Dendritic cell treated with granulocyte-macrophage colony-stimulating factor and Interleukin-4, amounts not matched to agents 40 ng/mL and 50 ng/mL, for 4 days (primary cell): ENCODE data around the gene VAMP5.
"Not testable (repeated sequence)": the region's sequence is repeated elsewhere in the genome, so short reads cannot be mapped to it uniquely, and the experiment has no call there.

Experiments used
- H3K27ac Mint-ChIP-seq: one replicate; pipeline ENCODE4 v1.8.0; 2022; ENCODE audit warnings: mild to moderate bottlenecking, mixed read lengths
- H3K27me3 Mint-ChIP-seq: one replicate; pipeline ENCODE4 v1.8.0; 2022; ENCODE audit warnings: mild to moderate bottlenecking, mixed read lengths
- H3K36me3 Mint-ChIP-seq: one replicate; pipeline ENCODE4 v1.8.0; 2022; ENCODE audit warnings: low read depth, mixed read lengths
- H3K4me1 Mint-ChIP-seq: one replicate; pipeline ENCODE4 v1.8.0; 2022; ENCODE audit warnings: low read depth, mixed read lengths
- H3K4me3 Mint-ChIP-seq: one replicate; pipeline ENCODE4 v1.8.0; 2022; ENCODE audit warnings: mild to moderate bottlenecking, moderate library complexity, mixed read lengths
- H3K9me3 Mint-ChIP-seq: one replicate; pipeline ENCODE4 v1.8.0; 2022; ENCODE audit warnings: mixed read lengths
- intact Hi-C: fragments of 100-400 bp; cut with micrococcal nuclease; formaldehyde crosslinking; loops from one replicate; pipeline ENCODE4 v1.15.0; 2022

The VAMP5 gene

GRCh38 chr2:85560403-85560726 lies 23.9 kb upstream of the VAMP5 start:
- not testable (repeated sequence) for H3K27me3 Mint-ChIP-seq, H3K9me3 Mint-ChIP-seq
- peak overlapping the region; percentile 97 for H3K4me3 Mint-ChIP-seq
- H3K27ac Mint-ChIP-seq, result peak overlapping the region; percentile 99
- H3K36me3 Mint-ChIP-seq, result peaks cover 45% of the 10 kb centered on the region
- H3K4me1 Mint-ChIP-seq, result peaks cover 50% of the 10 kb centered on the region
- intact Hi-C loops, result loop anchor here (2.0 kb wide), 1 partner anchor 18 kb away; no protein-coding TSS in a partner anchor

- Mint-ChIP-seq H3K36me3 (peaks cover 40% of the 10 kb centered on the region), H3K9me3 (no peaks in the 10 kb centered on the region), H3K27me3 (no peaks in the 10 kb centered on the region), H3K4me1 (peaks cover 55% of the 10 kb centered on the region), H3K27ac (peak overlapping the region; percentile 99), H3K4me3 (peak overlapping the region; percentile 97)
- intact Hi-C loops, result loop anchor here (1.0 to 2.0 kb wide), 2 partner anchors 18 to 41 kb away; partner anchors contain the start of gene TMEM150A
Measured at GRCh38 chr2:85560812-85561279, 23.4 kb upstream of the VAMP5 start.

- H3K4me3 Mint-ChIP-seq, result peak within 1 kb of the TSS; percentile 97
- peak within 1 kb of the TSS; percentile 99 for H3K27ac Mint-ChIP-seq
- intact Hi-C loops, result loop anchor here (1.0 to 2.0 kb wide), 2 partner anchors 17 to 41 kb away; partner anchors contain the start of gene TMEM150A
- no peaks in the 10 kb centered on the region for H3K9me3 Mint-ChIP-seq
- H3K27me3 Mint-ChIP-seq, result no peaks in the 10 kb centered on the region
- H3K36me3 Mint-ChIP-seq, result peaks cover 33% of the 10 kb centered on the region
- H3K4me1 Mint-ChIP-seq, result peaks cover 61% of the 10 kb centered on the region
Measured at GRCh38 chr2:85561280-85562212, 22.7 kb upstream of the VAMP5 start, which contains the start of gene GGCX. GGCX (minus strand) TSS chr2:85561493; CDS start chr2:85561428, 65 bp downstream.

GRCh38 chr2:85564144-85564563 lies 20.1 kb upstream of the VAMP5 start:
- no peaks in the 10 kb centered on the region for H3K9me3 Mint-ChIP-seq
- H3K36me3 Mint-ChIP-seq, result peaks cover 14% of the 10 kb centered on the region
- intact Hi-C loops, result no loop called here
- H3K27ac Mint-ChIP-seq, result peak overlapping the region; percentile 99
- H3K4me3 Mint-ChIP-seq, result no peak overlapping the region
- H3K27me3 Mint-ChIP-seq, result no peaks in the 10 kb centered on the region
- peaks cover 52% of the 10 kb centered on the region for H3K4me1 Mint-ChIP-seq

GRCh38 chr2:85566265-85566664 lies 18.0 kb upstream of the VAMP5 start:
- peaks cover 6% of the 10 kb centered on the region for H3K36me3 Mint-ChIP-seq
- no peaks in the 10 kb centered on the region for H3K9me3 Mint-ChIP-seq
- no peaks in the 10 kb centered on the region for H3K27me3 Mint-ChIP-seq
- intact Hi-C loops, result no loop called here
- H3K27ac Mint-ChIP-seq, result no peak overlapping the region
- no peak overlapping the region for H3K4me3 Mint-ChIP-seq
- peaks cover 33% of the 10 kb centered on the region for H3K4me1 Mint-ChIP-seq

- no peaks in the 10 kb centered on the region for H3K9me3 Mint-ChIP-seq
- no peak overlapping the region for H3K4me3 Mint-ChIP-seq
- peaks cover 35% of the 10 kb centered on the region for H3K4me1 Mint-ChIP-seq
- peaks cover 1% of the 10 kb centered on the region for H3K27me3 Mint-ChIP-seq
- intact Hi-C loops, result no loop called here
- no peak overlapping the region for H3K27ac Mint-ChIP-seq
- H3K36me3 Mint-ChIP-seq, result peaks cover 36% of the 10 kb centered on the region
Measured at GRCh38 chr2:85575739-85576138, 8.5 kb upstream of the VAMP5 start.

GRCh38 chr2:85577063-85577385 lies 7.2 kb upstream of the VAMP5 start:
- H3K27ac Mint-ChIP-seq, result peak overlapping the region; percentile 99
- intact Hi-C loops, result no loop called here
- no peaks in the 10 kb centered on the region for H3K27me3 Mint-ChIP-seq
- H3K4me1 Mint-ChIP-seq, result peaks cover 46% of the 10 kb centered on the region
- peaks cover 49% of the 10 kb centered on the region for H3K36me3 Mint-ChIP-seq
- H3K9me3 Mint-ChIP-seq, result no peaks in the 10 kb centered on the region
- H3K4me3 Mint-ChIP-seq, result peak overlapping the region; percentile 97

- peaks cover 52% of the 10 kb centered on the region for H3K4me1 Mint-ChIP-seq
- H3K9me3 Mint-ChIP-seq, result no peaks in the 10 kb centered on the region
- H3K4me3 Mint-ChIP-seq, result peak within 1 kb of the TSS; percentile 97
- peaks cover 55% of the 10 kb centered on the region for H3K36me3 Mint-ChIP-seq
- intact Hi-C loops, result loop anchor here (2.0 kb wide), 2 partner anchors 17 kb away; partner anchors contain the start of genes GGCX and RNF181
- no peaks in the 10 kb centered on the region for H3K27me3 Mint-ChIP-seq
- H3K27ac Mint-ChIP-seq, result peak within 1 kb of the TSS; percentile 99
Measured at GRCh38 chr2:85577386-85578242, 6.6 kb upstream of the VAMP5 start, which contains the start of gene VAMP8. VAMP8 (plus strand) TSS chr2:85577586; CDS start chr2:85577647, 61 bp downstream.

- peak overlapping the region; percentile 99 for H3K27ac Mint-ChIP-seq
- intact Hi-C loops, result loop anchor here (2.0 kb wide), 2 partner anchors 16 to 18 kb away; partner anchors contain the start of genes GGCX and RNF181
- no peaks in the 10 kb centered on the region for H3K9me3 Mint-ChIP-seq
- H3K36me3 Mint-ChIP-seq, result peaks cover 64% of the 10 kb centered on the region
- peak overlapping the region; percentile 97 for H3K4me3 Mint-ChIP-seq
- peaks cover 61% of the 10 kb centered on the region for H3K4me1 Mint-ChIP-seq
- no peaks in the 10 kb centered on the region for H3K27me3 Mint-ChIP-seq
Measured at GRCh38 chr2:85578243-85579180, 5.7 kb upstream of the VAMP5 start.

GRCh38 chr2:85579266-85579935 lies 4.8 kb upstream of the VAMP5 start:
- Mint-ChIP-seq H3K4me3 (peak overlapping the region; percentile 97), H3K9me3 (no peaks in the 10 kb centered on the region), H3K27ac (peak overlapping the region; percentile 99), H3K27me3 (no peaks in the 10 kb centered on the region), H3K36me3 (peaks cover 71% of the 10 kb centered on the region), H3K4me1 (peaks cover 68% of the 10 kb centered on the region)
- intact Hi-C loops, result loop anchor here (2.0 kb wide), 2 partner anchors 15 to 19 kb away; partner anchors contain the start of genes GGCX and RNF181

- peak overlapping the region; percentile 99 for H3K27ac Mint-ChIP-seq
- intact Hi-C loops, result no loop called here
- H3K4me3 Mint-ChIP-seq, result peak overlapping the region; percentile 97
- peaks cover 78% of the 10 kb centered on the region for H3K36me3 Mint-ChIP-seq
- no peaks in the 10 kb centered on the region for H3K27me3 Mint-ChIP-seq
- peaks cover 76% of the 10 kb centered on the region for H3K4me1 Mint-ChIP-seq
- no peaks in the 10 kb centered on the region for H3K9me3 Mint-ChIP-seq
Measured at GRCh38 chr2:85580206-85580605, 4.0 kb upstream of the VAMP5 start.

- intact Hi-C loops, result no loop called here
- Mint-ChIP-seq H3K9me3 (no peaks in the 10 kb centered on the region), H3K4me3 (no peak overlapping the region), H3K27ac (peak overlapping the region; percentile 82), H3K27me3 (no peaks in the 10 kb centered on the region), H3K4me1 (peaks cover 94% of the 10 kb centered on the region), H3K36me3 (peaks cover 76% of the 10 kb centered on the region)
Measured at GRCh38 chr2:85582492-85582891, 1.7 kb upstream of the VAMP5 start.
